KMS-11 (cell line): ENCODE measurements around the gene ATXN10.

Experiments used
- H2AFZ ChIP-seq: fragments of 200-600 bp; sonication (generic); 2 replicates; pipeline ENCODE4 v1.6.1; 2016; ENCODE audit warnings: antibody characterized with exemption, mixed run types, low read depth
- H3K27ac ChIP-seq: fragments of 200-600 bp; sonication (generic); 2 replicates; pipeline ENCODE4 v1.6.1; 2016; ENCODE audit warnings: mild to moderate bottlenecking, mixed run types
- H3K27me3 ChIP-seq: fragments of 200-600 bp; sonication (generic); 2 replicates; pipeline ENCODE4 v1.6.1; 2017; ENCODE audit warnings: mild to moderate bottlenecking, low read depth, mixed run types, moderate library complexity; ENCODE audit not compliant: insufficient read depth
- H3K36me3 ChIP-seq: fragments of 200-600 bp; sonication (generic); 2 replicates; pipeline ENCODE4 v1.6.1; 2017; ENCODE audit warnings: mild to moderate bottlenecking, mixed run types; ENCODE audit not compliant: insufficient read depth
- H3K4me1 ChIP-seq: fragments of 200-600 bp; sonication (generic); 2 replicates; pipeline ENCODE4 v1.6.1; 2016; ENCODE audit warnings: mild to moderate bottlenecking, low read depth, mixed run types; ENCODE audit not compliant: poor library complexity, severe bottlenecking
- H3K4me2 ChIP-seq: fragments of 200-600 bp; sonication (generic); 2 replicates; pipeline ENCODE4 v1.7.0; 2016; ENCODE audit warnings: mild to moderate bottlenecking, mixed run types
- H3K4me3 ChIP-seq: fragments of 200-600 bp; sonication (generic); IDR thresholded peaks from 2 replicates; pipeline ENCODE4 v1.6.1; 2017; ENCODE audit warnings: low read depth, low read length, mixed read lengths; ENCODE audit not compliant: insufficient read depth
- H3K79me2 ChIP-seq: fragments of 200-600 bp; sonication (generic); 2 replicates; pipeline ENCODE4 v1.6.1; 2016; ENCODE audit warnings: low read depth, mixed run types; ENCODE audit not compliant: insufficient read depth
- H3K9ac ChIP-seq: fragments of 200-600 bp; sonication (generic); 2 replicates; pipeline ENCODE4 v1.6.1; 2016; ENCODE audit warnings: mild to moderate bottlenecking, mixed run types
- H4K20me1 ChIP-seq: fragments of 200-600 bp; sonication (generic); 2 replicates; pipeline ENCODE4 v1.6.1; 2016; ENCODE audit warnings: mild to moderate bottlenecking, mixed run types; ENCODE audit not compliant: insufficient read depth
- TF ChIP-seq, protein P1 (sequence below): fragments of 200-600 bp; sonication (generic); conservative IDR thresholded peaks from 2 replicates; pipeline ENCODE4 v1.6.1; 2017; ENCODE audit warnings: low read depth, mild to moderate bottlenecking, antibody characterized with exemption, low read length, moderate library complexity, mixed read lengths

The ATXN10 gene

DNA sequence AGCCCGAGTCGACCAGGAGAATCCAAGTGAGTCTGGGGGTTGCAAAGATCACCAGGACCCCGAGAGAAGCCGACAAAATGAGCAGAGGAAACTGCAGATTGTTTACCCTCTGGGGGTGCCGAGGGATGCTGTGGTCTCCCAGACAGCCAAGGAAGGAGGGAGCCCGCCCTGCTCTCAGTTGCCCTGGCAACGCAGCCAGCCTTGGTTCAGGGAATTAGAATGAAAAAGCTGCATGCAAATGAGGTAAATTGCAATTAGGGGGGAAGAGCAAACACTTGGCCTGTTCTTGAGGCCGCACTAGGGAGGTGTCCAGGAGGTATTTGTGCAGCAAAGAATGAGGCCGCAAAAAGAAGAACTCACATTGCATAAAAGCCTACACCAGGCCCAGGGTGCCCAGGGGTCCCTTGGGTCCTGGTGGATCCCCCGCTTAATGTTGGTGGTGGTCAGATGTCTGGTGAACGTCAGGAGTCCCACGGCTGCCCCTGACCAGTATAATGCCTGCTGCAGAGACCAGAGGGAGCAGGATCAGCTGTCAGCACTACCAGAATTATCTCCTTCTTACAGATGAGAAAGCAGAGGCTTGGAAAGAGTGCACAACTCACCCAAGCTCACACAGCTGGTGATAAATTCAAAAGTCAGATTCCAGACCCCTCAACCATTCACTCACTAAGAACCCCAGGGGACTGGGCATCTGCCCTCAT lies 40.3 kb upstream of the ATXN10 start:
- Histone ChIP-seq H3K4me2 (no peak overlapping the region), H3K79me2 (no peaks in the 10 kb centered on the region), H3K36me3 (no peaks in the 10 kb centered on the region), H3K27me3 (peaks cover 42% of the 10 kb centered on the region; the same call in 1 of the 2 replicates), H2AFZ (no peak overlapping the region), H3K9ac (no peak overlapping the region), H3K4me3 (no peak overlapping the region), H4K20me1 (no peaks in the 10 kb centered on the region), H3K4me1 (no peaks in the 10 kb centered on the region), H3K27ac (no peak overlapping the region)
- TF ChIP-seq, protein P1, sequence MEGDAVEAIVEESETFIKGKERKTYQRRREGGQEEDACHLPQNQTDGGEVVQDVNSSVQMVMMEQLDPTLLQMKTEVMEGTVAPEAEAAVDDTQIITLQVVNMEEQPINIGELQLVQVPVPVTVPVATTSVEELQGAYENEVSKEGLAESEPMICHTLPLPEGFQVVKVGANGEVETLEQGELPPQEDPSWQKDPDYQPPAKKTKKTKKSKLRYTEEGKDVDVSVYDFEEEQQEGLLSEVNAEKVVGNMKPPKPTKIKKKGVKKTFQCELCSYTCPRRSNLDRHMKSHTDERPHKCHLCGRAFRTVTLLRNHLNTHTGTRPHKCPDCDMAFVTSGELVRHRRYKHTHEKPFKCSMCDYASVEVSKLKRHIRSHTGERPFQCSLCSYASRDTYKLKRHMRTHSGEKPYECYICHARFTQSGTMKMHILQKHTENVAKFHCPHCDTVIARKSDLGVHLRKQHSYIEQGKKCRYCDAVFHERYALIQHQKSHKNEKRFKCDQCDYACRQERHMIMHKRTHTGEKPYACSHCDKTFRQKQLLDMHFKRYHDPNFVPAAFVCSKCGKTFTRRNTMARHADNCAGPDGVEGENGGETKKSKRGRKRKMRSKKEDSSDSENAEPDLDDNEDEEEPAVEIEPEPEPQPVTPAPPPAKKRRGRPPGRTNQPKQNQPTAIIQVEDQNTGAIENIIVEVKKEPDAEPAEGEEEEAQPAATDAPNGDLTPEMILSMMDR: no peak

DNA sequence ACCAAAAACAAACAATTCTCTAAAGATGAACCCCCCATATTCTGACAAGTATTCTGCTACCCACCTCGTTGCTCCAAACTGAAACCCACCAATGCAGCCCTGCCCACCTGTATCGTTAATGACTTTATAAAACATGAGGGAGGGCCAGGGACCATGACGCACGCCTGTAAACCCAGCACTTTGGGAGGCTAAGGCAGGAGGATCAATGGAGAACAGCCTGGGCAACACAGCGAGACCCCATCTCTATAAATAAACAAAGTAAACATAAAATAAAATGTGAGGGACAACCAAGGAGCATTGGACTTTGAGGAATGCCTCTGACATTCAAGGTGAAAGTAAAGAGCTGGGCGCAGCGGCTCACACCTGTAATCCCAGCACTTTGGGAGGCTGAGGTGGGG lies 39.8 kb upstream of the ATXN10 start:
- no peak overlapping the region for H3K4me3 ChIP-seq
- H3K27ac ChIP-seq: no peak overlapping the region
- H3K4me2 ChIP-seq: no peak overlapping the region
- TF ChIP-seq, protein P1: no peak
- no peak overlapping the region for H2AFZ ChIP-seq
- H3K27me3 ChIP-seq: peaks cover 40% of the 10 kb centered on the region; the same call in 1 of the 2 replicates
- H3K36me3 ChIP-seq: no peaks in the 10 kb centered on the region
- H3K9ac ChIP-seq: no peak overlapping the region
- no peaks in the 10 kb centered on the region for H3K79me2 ChIP-seq
- H3K4me1 ChIP-seq: no peaks in the 10 kb centered on the region
- H4K20me1 ChIP-seq: no peaks in the 10 kb centered on the region

DNA sequence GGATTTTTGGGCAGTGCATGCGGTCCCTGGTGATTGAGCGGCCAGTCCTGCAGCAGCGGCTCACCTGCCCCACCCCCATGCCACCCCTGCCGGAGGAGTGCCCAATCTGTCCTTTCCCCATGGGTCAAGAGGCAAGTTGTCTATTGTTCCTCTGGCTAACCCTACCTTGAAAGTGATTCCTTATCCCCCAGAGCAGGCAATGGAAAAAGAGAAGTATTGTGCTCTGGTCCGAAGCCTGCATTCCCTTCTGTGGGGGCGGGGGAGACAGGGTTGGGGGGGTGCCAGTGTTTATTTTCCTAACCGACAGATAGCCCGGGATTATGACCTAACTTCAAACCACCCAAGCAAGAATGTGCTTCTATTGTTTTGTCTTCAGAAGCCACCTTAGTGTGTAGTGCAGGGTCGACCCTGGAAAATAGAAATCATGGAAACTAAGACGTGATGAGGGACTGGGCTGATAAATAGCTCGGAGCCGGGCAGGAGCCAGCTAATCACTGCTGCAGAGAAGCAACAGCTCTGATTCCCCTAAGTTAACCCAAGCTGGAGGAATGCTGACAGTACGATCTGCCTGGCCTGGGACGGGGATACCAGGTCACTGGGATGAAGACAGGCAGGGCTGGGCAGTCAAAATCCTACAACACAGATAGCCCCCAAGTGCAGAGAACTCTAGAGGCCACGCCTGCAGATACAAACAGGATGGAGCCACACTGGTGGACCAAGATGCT lies 38.7 kb upstream of the ATXN10 start:
- no peaks in the 10 kb centered on the region for H4K20me1 ChIP-seq
- H3K9ac ChIP-seq: no peak overlapping the region
- no peaks in the 10 kb centered on the region for H3K4me1 ChIP-seq
- H3K36me3 ChIP-seq: no peaks in the 10 kb centered on the region
- no peak overlapping the region for H3K4me2 ChIP-seq
- H3K27ac ChIP-seq: no peak overlapping the region
- no peaks in the 10 kb centered on the region for H3K79me2 ChIP-seq
- H3K27me3 ChIP-seq: peaks cover 39% of the 10 kb centered on the region; the same call in 1 of the 2 replicates
- no peak overlapping the region for H3K4me3 ChIP-seq
- TF ChIP-seq, protein P1: no peak
- no peak overlapping the region for H2AFZ ChIP-seq

DNA sequence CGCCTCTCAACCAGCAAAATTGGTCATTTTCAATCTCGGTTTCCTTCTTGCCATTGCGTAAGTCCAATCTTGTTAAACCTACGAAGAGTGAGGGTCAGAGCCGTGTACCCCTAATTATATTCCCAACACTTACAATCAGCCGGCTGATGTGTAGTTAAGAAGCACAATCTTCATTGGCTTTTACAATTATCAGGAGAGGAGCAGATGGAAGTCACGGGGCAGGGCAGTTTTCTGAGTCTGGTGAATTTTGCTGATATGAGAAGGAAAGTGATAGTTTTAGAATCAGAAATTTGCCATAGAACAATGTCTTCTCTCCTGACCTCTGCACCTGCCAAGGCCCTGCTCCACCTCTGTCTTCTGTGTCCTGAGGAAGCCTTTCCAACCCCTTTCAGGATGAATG lies 35.0 kb upstream of the ATXN10 start:
- Histone ChIP-seq H2AFZ (no peak overlapping the region), H3K4me3 (no peak overlapping the region), H3K4me1 (peaks cover 18% of the 10 kb centered on the region), H4K20me1 (no peaks in the 10 kb centered on the region), H3K4me2 (no peak overlapping the region), H3K79me2 (no peaks in the 10 kb centered on the region), H3K27me3 (peaks cover 18% of the 10 kb centered on the region; the same call in 1 of the 2 replicates), H3K9ac (no peak overlapping the region), H3K27ac (no peak overlapping the region), H3K36me3 (no peaks in the 10 kb centered on the region)
- TF ChIP-seq, protein P1: no peak
